NCI-H226 (cell line): ENCODE data around the gene CPNE5.
"Not testable (repeated sequence)": the region's sequence is repeated elsewhere in the genome, so short reads cannot be mapped to it uniquely, and the experiment has no call there.

Source experiments
- DNase-seq: peaks from one replicate; pipeline ENCODE4 v3.0.0-alpha.2; 2015

The CPNE5 gene

DNA sequence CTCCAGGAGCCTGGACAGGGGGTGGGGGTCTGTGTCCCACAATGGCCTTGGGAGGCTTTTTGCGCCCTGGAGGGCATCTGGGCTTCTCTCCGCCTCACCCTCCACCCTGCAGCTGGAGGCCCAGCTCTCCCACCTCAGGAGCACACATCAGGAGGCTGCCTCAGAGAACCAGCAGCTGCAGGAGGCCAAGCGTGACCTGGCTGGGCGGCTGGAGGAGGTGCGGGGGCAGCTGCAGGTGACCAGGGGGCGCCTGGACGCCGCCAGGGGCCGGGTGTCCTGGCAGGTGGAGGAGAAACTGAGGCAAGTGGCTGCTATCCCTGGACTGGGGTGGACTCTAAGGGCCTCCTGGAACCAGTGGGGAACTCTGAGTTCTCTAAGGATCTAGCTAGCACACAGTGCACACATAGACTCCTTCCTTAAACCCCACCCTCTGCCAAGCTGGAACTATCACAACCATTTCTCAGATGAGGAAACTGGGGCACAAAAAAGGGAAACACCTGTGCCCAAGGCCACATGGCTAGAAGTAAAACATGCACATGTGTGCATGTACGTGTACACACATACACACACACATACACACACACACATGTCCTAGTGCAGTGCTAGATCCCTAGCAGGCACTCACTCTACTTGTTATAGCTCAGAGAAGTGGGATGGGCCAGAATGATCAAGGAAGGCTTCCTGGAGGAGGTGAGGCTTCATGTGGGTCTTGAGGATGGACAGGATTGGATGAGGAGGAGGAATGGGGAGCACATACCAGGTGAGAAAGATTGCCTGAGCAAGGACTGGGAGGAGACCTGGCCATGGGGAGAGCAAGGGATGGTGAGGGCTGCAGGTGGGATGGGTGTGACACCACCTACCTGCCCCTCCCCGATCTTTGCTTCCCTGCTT is 118.7 kb downstream of the CPNE5 start:
- no peak for DNase-seq

DNA sequence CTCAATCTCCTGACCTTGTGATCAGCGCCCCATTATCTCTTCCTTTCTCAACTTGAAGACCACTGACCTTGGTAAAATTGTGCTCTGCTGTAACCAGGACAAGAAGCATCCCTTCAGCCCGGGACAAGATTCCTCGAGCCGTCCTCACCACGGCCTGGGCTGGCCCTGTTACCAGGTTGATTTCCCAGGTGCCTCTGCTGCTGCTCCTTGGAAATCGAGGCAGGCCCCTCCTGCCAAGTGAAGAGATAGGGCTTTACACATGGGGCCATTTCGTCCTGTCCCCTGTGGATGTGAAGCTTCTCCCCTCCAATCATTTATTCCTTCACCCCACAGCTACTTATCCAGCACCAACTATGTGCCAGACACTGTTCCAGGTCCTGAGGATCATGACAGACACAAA is 120.1 kb downstream of the CPNE5 start:
- no peak for DNase-seq

DNA sequence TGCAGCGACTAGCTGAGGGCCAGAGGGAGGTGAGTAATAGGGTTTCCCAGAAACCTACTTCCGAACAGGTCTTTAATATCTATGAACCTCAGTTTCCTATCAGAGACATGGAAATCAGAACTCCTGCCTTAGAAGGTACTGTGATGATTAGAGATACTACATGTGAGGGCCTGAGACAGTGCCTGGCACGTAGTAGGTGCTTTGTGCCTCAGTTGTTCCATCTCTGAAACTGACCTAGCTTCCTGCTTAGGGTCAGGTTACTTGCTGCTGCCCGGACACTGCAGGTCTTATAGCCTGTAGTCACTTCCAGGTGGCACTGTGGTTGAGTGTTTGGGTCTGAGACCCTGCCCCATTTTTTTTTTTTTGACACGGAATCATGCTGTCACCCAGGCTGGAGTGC is 120.7 kb downstream of the CPNE5 start:
- no peak for DNase-seq

DNA sequence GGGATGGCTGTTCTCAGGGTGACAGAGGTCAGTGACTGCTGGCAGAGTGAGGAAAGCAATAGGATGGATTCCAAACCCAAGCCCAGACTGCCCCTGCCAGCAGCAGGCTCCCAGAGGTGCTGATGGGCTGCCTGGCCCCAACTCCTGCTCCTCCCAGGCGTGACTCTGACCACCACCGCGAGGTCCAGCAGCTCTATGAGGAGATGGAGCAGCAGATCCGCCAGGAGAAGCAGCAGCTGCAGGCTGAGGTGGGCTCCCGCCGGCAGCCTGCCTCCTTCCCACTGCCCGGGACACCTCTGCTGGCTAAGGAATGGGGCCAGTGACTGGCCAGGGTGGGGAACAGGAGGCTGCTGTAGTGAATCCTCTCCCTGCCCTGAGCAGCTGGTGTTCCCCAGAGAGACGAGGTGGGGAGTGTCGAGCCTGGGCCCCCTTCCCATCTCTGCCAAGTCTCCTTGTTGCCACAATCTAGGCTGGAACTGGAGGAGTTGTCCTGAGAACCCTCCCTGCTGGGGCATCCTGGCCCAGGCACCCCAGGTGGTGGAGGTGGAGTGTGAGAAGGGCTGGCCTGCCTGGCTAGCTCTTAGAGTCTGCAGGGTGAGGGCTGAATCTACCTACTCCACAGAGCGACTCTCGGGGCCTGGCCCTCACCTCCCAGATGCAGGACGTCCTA is 121.2 kb downstream of the CPNE5 start:
- DNase-seq = no peak

DNA sequence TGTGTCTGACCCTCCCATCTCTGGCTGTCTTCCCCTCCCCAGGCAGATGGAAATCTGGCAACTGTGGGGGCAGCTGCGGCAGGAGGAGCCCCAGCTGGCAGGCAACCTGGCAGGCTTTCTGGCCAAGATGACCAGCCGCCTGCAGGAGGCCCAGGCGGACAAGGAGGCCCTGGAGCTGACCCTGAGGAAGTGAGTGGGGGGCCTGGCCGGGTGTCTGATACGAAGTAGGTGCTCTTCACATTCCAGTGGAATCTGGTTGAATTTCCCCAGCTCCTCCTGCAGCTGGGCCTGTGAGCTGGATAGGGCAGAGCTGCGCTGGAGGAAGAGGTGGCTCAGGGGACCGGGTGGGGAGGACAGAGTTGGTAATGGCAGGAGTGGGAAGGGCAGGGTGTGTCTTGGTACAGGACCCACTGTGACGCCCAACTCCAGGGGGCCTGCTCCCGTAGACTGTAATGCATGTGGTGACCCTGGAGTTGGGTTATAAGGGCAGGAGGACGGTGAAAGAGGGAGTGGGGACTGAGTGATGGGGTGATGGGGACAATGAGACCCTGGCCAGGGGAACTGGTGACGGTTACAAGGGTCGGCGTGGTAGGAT is 121.9 kb downstream of the CPNE5 start:
- DNase-seq = no peak

DNA sequence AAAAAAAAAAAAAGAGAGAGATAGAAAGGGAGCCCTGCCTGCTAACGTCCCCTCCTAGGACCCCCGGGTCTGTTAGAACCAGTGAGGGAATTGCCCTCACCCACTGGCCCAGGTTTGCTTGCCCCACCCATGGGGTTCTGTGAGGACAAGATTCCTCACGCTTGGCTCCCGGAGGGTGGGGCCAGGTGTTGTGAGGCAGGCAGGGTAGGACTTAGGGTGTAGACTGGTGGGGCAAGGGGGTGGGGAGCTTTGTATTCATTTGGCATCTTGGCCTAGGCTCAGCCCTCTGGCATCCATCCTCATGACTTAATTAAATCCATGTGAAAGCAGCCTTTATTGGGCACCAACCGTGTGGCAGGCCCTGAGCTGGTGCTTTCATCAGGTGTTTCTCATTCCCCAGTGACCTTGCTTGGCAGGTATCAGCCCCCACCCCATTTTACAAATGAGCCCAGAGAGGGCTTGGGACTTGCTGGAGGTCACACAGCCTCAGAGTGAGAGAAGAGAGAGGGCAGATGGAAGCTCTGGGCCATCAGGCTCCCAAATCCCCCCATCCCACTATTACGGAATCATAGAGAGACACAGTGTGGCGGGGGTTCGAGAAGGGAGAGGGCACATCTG is 122.7 kb downstream of the CPNE5 start:
- DNase-seq = no peak

DNA sequence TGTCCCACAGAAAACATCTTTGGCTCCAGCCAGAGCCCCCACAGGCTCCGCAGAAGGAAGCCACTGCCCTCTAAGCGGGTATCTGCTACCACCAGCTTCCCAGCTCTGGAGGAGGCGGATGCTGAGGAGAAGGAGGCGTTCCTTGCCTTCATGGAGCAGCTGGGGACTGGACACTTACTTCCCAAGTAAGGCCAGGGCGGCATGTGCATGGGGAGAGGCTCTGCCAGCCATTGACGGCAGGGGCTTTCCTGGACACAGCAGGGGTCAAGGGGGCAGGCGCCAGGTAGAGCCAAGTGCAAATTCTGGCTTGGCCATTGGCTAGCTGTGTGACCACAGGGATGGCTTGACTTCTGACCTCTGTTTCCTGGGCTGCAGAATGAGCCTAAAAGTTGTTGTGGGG is 123.8 kb downstream of the CPNE5 start:
- no peak for DNase-seq

DNA sequence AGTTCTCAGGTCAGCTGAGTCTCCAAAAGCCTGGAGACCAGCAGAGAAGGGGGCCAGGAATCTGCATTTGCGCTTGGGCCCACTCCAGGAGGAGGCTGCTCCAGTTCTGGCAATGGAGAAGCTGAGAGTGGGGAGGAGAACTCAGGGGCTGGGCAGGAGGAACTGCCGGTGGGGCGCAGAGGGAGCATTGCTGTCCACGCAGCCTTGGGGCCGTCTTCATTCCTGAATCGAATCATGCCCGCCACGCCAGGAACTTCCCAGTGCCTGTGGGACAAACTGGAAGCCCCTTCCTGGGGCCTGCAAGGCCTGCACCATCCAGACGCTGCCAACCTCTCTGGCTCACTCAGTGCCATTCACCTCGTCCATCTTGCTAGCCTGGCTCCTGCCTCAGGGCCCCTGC is 124.7 kb downstream of the CPNE5 start:
- DNase-seq = no peak

DNA sequence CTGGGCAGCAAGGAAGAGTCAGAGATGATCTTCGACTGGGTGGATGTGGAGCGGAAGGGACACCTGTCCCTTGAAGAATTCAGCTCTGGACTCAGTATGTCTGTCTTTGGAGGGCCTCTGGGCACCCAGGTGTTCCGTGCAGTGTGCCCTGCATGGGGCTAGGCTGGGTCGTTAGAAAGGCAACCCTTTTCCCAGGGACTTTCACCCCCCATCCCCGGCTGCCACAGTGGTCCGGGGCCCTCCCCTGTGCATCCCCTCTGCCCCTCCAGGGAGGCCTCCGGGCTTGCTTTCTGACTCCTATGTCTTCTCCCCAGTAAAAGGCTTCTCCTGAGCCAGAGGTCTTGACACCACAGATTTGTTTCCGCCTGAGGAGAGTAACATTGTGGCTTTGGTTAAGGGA is 125.4 kb downstream of the CPNE5 start:
- DNase-seq = no peak

DNA sequence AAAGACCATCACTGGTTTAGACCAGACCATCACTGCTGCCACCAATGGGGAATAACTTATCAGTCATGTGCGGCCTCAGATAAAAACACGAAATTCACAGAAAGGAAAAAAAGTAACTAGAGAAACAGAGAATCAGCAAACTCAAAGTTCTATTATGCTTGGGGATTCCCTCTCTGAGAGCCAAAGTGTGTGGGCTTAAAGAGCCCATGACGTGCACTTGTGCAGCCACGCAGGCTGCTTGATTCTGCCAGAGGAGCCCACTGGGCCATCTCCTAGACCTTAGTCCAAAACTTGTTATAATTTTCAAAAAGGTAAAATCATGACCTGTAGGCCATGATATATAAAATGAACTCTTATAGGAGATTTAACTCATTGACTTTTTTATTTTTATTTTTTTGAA is 126.4 kb downstream of the CPNE5 start:
- DNase-seq = no peak

DNA sequence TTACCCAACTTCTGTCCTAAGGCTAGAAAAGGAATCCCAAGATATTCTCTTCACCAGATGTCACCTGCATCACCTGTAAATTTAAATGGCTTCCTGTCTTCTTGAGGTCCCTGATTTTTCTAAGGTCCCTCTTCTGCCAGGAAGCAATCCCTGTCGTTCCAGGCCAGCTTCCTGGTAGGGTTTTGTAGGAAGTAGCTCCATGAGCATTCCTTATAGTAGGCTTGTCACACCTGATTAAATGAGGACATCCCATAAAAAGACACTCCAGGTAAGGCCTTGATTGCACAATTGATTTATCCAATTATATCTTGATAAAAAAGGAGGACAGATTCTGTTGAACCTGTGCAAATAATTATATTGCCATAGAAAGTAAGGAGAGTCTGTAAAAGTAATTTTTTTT is 132.9 kb downstream of the CPNE5 start:
- no peak for DNase-seq

DNA sequence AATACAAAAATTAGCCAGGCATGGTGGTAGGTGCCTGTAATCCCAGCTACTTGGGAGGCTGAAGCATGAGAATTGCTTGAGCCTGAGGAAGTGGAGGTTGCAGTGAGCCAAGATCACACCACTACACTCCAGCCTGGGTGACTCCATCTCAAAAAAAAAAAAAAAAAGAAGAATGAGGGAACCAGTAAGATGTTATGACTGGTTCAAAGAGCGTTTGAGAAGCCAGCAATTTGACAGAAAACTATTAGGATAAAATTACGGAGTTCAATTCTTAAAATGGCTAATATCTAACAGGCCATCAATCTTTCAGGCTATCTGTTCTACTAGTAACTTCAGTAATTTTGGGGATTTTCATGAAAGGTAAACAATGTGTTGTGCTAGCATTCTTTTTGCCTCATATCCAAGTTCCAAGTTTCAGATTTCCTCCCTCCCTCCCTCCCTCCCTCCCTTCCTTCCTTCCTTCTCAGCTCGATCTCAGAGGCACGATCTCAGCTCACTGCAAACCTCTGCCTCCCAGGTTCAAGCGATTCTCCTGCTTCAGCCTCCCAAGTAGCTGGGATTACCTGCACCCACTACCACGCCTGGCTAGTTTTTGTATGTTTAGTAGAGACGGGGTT is 134.2 kb downstream of the CPNE5 start:
- DNase-seq = not testable (repeated sequence)

DNA sequence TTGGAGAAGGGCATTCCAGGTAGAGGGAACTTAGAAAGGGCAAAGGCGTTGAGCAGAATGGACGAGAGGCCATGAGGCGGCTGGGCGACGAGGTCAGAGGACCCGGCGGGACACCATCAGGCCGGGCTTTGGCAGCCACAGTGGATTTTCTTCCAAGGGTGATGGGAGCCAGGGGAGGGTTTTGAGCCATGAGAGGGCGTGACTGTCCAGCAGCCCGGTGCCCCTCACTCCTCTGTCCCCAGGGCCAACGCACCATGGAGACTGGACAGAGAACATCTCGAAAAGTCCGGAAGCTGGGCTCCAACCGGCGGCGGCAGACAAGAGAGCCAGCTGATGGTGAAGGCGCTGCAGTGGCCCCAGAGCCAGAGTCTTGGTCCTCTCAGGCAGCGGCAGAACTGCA is 135.3 kb downstream of the CPNE5 start:
- DNase-seq = no peak

DNA sequence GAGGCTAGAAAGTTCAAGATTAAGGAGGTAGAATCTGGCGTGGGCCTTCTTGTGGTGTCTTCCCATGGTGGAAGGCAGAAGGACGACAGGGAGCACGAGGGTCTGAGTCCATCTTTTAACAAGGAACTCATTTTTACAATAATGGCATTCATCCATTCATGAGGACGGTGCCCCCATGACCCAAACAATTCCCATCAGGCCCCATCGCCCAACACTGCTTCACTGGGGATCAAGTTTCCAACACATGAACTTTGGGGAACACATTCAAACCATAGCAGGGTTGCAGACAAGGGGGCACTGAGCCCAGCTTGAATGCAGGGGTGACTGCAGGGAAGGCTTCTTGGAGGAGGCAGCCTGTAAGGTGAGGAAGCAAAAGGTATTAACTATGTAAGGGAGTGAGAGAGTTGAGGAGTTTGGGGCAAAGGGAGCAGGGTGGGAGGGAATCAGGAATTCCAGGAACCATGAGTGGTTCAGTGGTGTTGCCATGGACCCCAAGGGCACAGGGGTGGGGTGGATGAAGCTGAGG is 136.1 kb downstream of the CPNE5 start:
- DNase-seq = no peak

DNA sequence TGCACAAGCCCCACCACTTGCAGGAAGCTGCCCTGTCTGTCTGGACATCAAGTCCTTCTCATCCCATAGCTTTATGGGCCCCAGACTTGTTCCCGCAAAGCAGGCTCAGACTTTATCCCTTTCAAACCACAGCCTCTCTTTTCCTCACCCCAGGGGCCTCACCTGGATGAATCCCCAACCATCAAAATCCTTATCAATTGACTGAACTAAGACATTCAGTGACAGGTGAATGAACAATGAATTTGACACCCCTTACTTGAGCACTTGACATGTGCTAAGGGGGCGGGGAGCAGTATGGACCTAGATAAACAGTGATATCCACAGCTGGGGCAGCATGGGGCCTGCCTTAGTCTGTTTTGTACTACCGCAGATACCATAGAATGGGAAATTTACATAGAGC is 136.6 kb downstream of the CPNE5 start:
- DNase-seq = no peak

DNA sequence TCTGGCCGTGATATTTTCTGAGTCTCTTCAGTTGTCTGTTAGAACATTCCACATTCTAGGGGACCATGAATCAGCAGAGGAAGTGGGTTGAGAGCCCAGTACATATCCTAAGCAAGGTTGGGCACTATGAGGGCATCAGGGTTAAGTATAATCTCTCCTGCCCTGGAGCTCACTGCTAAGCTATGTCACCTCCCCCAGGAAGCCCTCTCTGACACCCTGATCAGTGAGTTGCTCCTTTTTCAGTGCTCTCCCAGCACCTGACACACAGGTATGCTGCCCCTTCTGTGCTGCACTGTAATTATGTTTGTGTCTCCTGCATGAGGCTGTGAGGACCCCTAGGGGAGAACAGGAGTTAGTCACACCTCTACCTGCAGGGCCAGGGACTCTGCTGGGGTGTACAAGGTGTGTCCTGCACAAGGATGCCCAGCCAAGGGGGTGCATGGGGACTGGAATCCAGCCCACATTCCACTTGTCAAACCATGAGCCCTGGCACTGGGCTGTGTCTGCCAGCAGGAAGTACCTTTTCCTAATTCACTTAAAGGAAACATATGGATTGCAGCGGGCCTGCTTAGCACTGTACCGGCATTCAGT is 137.7 kb downstream of the CPNE5 start:
- DNase-seq = peak; percentile 77

DNA sequence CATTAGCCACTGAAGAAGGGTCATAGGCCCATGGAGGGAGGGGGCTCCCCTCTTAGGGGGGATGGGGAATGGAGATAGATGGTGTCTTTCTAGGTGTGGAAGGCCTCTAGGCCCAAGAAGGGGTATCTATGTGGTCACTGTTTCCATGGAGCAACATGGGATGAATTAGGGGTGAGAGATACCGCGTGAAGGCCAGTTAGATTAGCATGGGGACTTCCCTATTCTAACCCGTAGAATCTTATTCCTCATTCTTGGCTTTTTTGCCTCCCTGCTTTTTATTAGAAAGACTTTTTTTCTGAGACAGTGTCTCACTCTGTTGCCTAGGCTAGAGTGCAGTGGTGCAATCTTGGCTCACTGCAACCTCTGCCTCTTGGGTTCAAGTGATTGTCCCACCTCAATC is 138.4 kb downstream of the CPNE5 start:
- no peak for DNase-seq

DNA sequence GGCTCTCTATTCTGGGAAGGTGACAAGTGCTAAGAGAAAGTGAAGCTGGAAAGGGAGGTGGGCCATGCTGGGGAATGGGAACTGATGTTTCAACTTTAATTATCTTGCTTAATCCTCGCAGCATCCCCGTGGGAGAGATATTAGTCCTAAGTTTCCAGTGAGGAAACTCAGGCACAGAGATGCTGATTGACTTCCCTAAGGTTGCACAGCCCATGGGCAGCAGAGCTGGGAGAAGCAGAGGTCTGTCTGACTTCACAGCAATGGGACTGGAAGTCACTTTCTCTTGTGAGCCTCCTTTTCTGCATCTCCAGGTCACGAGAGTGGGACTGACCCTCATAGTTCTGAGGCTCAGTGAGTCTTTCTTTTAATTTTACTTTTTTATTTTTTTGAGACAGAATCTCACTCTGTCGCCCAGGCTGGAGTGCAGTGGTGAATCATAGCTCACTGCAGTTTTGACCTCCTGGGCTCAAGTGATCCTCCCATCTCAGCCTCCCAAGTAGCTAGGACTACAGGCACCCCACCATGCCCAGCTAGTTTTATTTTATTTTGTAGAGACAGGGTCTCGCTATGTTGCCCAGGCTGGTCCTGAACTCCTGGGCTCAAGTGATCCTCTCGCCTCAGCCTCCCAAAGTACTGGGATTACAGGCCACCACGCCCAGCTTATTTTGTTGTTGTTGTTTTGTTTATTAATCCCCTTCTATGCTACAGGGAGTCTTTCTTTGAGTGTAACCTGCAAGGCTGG is 139.0 kb downstream of the CPNE5 start:
- DNase-seq = no peak

DNA sequence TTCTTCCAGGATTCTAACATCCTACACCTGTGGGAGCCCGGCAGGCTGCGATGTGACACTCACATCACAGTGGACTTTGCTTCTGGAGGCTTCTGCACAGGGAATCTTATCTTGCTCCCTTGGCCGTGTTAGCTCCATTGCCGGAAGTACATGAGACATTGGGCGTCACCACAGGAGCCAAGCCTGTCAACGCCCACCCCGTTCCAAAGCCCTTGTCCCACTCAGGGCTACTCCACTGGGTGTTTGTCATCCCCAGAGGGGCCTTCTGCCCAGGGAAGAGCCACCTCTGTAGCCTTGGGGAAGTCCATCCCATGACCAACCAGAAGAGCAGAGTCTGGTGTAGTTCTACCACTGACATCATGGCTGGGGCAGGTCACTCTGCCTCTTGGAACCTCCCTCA is 139.9 kb downstream of the CPNE5 start:
- no peak for DNase-seq

DNA sequence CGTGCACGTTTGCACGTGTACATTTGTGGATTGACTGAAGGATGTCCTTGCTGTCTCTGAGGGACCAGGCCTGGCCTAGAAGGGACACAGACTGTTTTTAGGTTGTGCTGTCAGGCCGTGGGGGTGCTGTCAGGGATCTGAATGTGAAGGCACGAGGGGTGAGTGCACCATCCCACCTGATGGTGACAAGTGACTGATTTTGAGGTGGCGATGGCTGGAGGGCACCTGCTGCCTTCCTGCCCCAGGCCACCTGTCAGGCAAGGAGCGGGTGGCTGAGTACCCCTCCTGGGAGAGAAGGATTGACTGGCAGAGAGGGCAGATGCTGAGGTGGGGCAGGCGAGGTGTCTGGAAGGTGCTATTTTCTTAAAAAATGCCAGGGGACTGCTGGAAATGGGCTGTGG is 140.4 kb downstream of the CPNE5 start:
- DNase-seq = no peak

DNA sequence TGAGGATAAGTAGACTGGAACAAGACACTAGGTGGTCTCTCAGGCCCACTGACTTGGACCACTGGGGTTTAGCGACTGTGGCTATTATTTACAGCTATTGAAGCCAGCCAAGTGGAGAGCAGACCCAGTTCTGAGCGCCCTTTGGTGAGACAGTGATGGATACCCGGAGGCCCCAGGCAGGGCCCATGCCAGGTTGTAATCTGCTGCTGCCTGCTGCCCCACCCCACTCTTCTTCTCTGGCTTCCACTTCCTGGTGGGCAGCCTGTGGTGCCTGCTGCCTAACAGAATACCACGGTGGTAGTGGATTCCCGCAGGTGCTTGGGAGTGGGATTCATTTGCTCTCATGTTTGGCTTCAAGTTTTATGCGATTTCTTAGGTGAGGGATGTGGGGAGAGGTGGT is 141.0 kb downstream of the CPNE5 start:
- DNase-seq = no peak

DNA sequence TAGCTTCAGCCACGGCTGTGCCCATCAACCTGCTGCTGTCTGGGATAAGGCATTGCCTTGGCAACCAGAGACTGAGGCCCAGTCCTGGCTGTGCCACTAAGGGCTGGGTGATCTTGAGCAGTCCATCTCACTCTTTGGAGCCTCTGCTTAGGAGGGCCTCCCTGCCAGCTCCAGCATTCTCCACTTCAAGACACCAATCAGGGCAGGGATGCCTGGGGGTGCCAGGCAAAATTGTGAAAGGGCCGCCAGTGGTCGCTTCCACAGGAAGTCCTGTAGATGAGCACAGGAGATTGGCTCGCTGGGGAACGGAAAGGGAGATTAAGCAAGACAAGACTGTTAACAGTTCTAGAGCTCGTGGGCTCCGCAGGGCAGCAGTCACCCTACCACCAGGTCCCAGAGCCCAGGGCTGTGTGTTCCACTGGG is 141.8 kb downstream of the CPNE5 start, which contains the start of gene RAB44:
RAB44 (plus strand) TSS at position 346 of the 423 bp plus-strand sequence. CDS start 6,410 bp downstream, outside the sequence.
- no peak for DNase-seq
